HEK293 (cell line): ENCODE data around the gene EHMT1.
"Not testable (repeated sequence)": the region's sequence is repeated elsewhere in the genome, so short reads cannot be mapped to it uniquely, and the experiment has no call there.

ENCODE experiments used
- CTCF ChIA-PET: fragments of 350-600 bp; formaldehyde crosslinking; extraction: SDS; loops from one replicate; lab custom pipeline; 2021; ENCODE audit warnings: antibody characterized with exemption; lab: Yijun Ruan, JAX
- POLR2A ChIA-PET: fragments of 300-600 bp; formaldehyde crosslinking; extraction: SDS; loops from one replicate; lab custom pipeline; 2020; ENCODE audit warnings: antibody characterized with exemption, inconsistent platforms; lab: Yijun Ruan, JAX
- H3K27ac ChIP-seq: fragments of 200-500 bp; sonication (Bioruptor generic); 2 replicates; pipeline ENCODE4 v1.5.1; 2014; ENCODE audit warnings: low read depth, low read length, control low read depth, inconsistent platforms; ENCODE audit errors: extremely low read depth
- H3K36me3 ChIP-seq, 2 experiments: fragments of 200-500 bp in 1 of 2; sonication (Bioruptor generic) in 1 of 2; 1 replicate in 1 of 2; 2 replicates in 1 of 2; pipeline ENCODE4 v1.5.1; 2014 to 2017; ENCODE audit warnings: inconsistent platforms in 2 of 2, low read length in 2 of 2; ENCODE audit not compliant: control insufficient read depth in 2 of 2, insufficient read depth in 1 of 2
- H3K4me1 ChIP-seq: fragments of 200-500 bp; sonication (Bioruptor generic); 2 replicates; pipeline ENCODE4 v1.5.1; 2014; ENCODE audit warnings: mild to moderate bottlenecking, low read length, inconsistent platforms; ENCODE audit not compliant: control insufficient read depth, insufficient read depth
- H3K4me3 ChIP-seq: 2 replicates; pipeline ENCODE4 v1.5.1; 2011; ENCODE audit warnings: low read depth, mild to moderate bottlenecking, control low read depth, low read length, moderate library complexity
- H3K9me3 ChIP-seq: fragments of 200-500 bp; sonication (Bioruptor generic); 2 replicates; pipeline ENCODE4 v1.5.1; 2014; ENCODE audit warnings: low read depth, low read length, inconsistent platforms; ENCODE audit not compliant: control insufficient read depth, insufficient read depth
- HOXC10 ChIP-seq: sonication (generic); formaldehyde crosslinking; IDR thresholded peaks from 2 replicates; pipeline ENCODE4 v1.8.1; 2023; ENCODE audit warnings: mild to moderate bottlenecking, missing genetic modification reagents
- HOXD13 ChIP-seq: sonication (generic); formaldehyde crosslinking; IDR thresholded peaks from 2 replicates; pipeline ENCODE4 v1.8.0; 2022; ENCODE audit warnings: missing genetic modification reagents, borderline replicate concordance
- KLF1 ChIP-seq: fragments of 450-650 bp; formaldehyde crosslinking; IDR thresholded peaks from 2 replicates; pipeline ENCODE4 v1.5.1; 2016; ENCODE audit warnings: missing biosample characterization, missing genetic modification characterization
- KLF17 ChIP-seq: fragments of 450-650 bp; formaldehyde crosslinking; IDR thresholded peaks from 2 replicates; pipeline ENCODE4 v1.5.1; 2016; ENCODE audit warnings: missing biosample characterization, missing genetic modification characterization
- MEIS1 ChIP-seq: sonication (generic); formaldehyde crosslinking; IDR thresholded peaks from 2 replicates; pipeline ENCODE4 v1.8.1; 2022; ENCODE audit warnings: missing genetic modification reagents, mild to moderate bottlenecking, borderline replicate concordance
- OSR2 ChIP-seq: fragments of 450-650 bp; formaldehyde crosslinking; IDR thresholded peaks from 2 replicates; pipeline ENCODE4 v1.5.1; 2016; ENCODE audit warnings: missing biosample characterization, missing genetic modification characterization
- SCRT1 ChIP-seq: fragments of 450-650 bp; formaldehyde crosslinking; IDR thresholded peaks from 2 replicates; pipeline ENCODE4 v1.5.1; 2016; ENCODE audit warnings: missing biosample characterization, missing genetic modification characterization, borderline replicate concordance
- SP7 ChIP-seq: fragments of 450-650 bp; formaldehyde crosslinking; IDR thresholded peaks from 2 replicates; pipeline ENCODE4 v1.5.1; 2016; ENCODE audit warnings: missing biosample characterization, missing genetic modification characterization
- ZBTB8A ChIP-seq: fragments of 450-650 bp; formaldehyde crosslinking; IDR thresholded peaks from 2 replicates; pipeline ENCODE4 v1.5.1; 2016; ENCODE audit warnings: missing biosample characterization, missing genetic modification characterization
- ZFP3 ChIP-seq: fragments of 450-650 bp; formaldehyde crosslinking; IDR thresholded peaks from 2 replicates; pipeline ENCODE4 v1.5.1; 2016; ENCODE audit warnings: low read depth, missing biosample characterization, missing genetic modification characterization
- ZNF112 ChIP-seq: fragments of 450-650 bp; formaldehyde crosslinking; IDR thresholded peaks from 2 replicates; pipeline ENCODE4 v1.5.0; 2017; ENCODE audit warnings: missing biosample characterization, missing genetic modification characterization
- ZNF133 ChIP-seq: fragments of 450-650 bp; formaldehyde crosslinking; IDR thresholded peaks from 2 replicates; pipeline ENCODE4 v1.5.1; 2016; ENCODE audit warnings: missing biosample characterization, missing genetic modification characterization
- ZNF16 ChIP-seq: fragments of 450-650 bp; formaldehyde crosslinking; IDR thresholded peaks from 2 replicates; pipeline ENCODE4 v1.5.1; 2016; ENCODE audit warnings: low read depth, missing biosample characterization, missing genetic modification characterization
- ZNF19 ChIP-seq: fragments of 450-650 bp; formaldehyde crosslinking; IDR thresholded peaks from 2 replicates; pipeline ENCODE4; 2016; ENCODE audit warnings: missing biosample characterization, missing genetic modification characterization, low read depth
- ZNF302 ChIP-seq: fragments of 450-650 bp; formaldehyde crosslinking; IDR thresholded peaks from 2 replicates; pipeline ENCODE4 v1.5.1; 2016; ENCODE audit warnings: missing biosample characterization, missing genetic modification characterization, low read depth
- ZNF335 ChIP-seq: fragments of 450-650 bp; formaldehyde crosslinking; conservative IDR thresholded peaks from 2 replicates; pipeline ENCODE4 v1.5.1; 2016; ENCODE audit warnings: missing biosample characterization, missing genetic modification characterization
- ZNF398 ChIP-seq: fragments of 450-650 bp; formaldehyde crosslinking; IDR thresholded peaks from 2 replicates; pipeline ENCODE4 v1.5.1; 2017; ENCODE audit warnings: missing biosample characterization, missing genetic modification characterization
- ZNF416 ChIP-seq: fragments of 450-650 bp; formaldehyde crosslinking; IDR thresholded peaks from 2 replicates; pipeline ENCODE4 v1.5.1; 2016; ENCODE audit warnings: missing biosample characterization, missing genetic modification characterization
- ZNF488 ChIP-seq: fragments of 450-650 bp; formaldehyde crosslinking; IDR thresholded peaks from 2 replicates; pipeline ENCODE4 v1.5.1; 2016; ENCODE audit warnings: missing biosample characterization, missing genetic modification characterization
- ZNF514 ChIP-seq: fragments of 450-650 bp; formaldehyde crosslinking; IDR thresholded peaks from 2 replicates; pipeline ENCODE4 v1.5.1; 2016; ENCODE audit warnings: missing biosample characterization, missing genetic modification characterization
- ZNF560 ChIP-seq: fragments of 450-650 bp; formaldehyde crosslinking; IDR thresholded peaks from 2 replicates; pipeline ENCODE4 v1.5.1; 2017; ENCODE audit warnings: missing biosample characterization, missing genetic modification characterization, borderline replicate concordance
- ZNF623 ChIP-seq: fragments of 450-650 bp; formaldehyde crosslinking; IDR thresholded peaks from 2 replicates; pipeline ENCODE4 v1.5.1; 2016; ENCODE audit warnings: missing biosample characterization, missing genetic modification characterization
- ZNF639 ChIP-seq: fragments of 450-650 bp; formaldehyde crosslinking; IDR thresholded peaks from 2 replicates; pipeline ENCODE4 v1.5.1; 2016; ENCODE audit warnings: missing biosample characterization, missing genetic modification characterization
- ZNF654 ChIP-seq: fragments of 450-650 bp; formaldehyde crosslinking; IDR thresholded peaks from 2 replicates; pipeline ENCODE4 v1.5.1; 2016; ENCODE audit warnings: low read depth, missing biosample characterization, missing genetic modification characterization
- ZNF830 ChIP-seq: fragments of 450-650 bp; IDR thresholded peaks from 2 replicates; pipeline ENCODE4 v1.5.0; 2018; ENCODE audit warnings: missing biosample characterization, missing genetic modification characterization, low read depth, mild to moderate bottlenecking, moderate library complexity
- ZSCAN16 ChIP-seq: fragments of 450-650 bp; formaldehyde crosslinking; IDR thresholded peaks from 2 replicates; pipeline ENCODE4 v1.5.1; 2016; ENCODE audit warnings: missing biosample characterization, missing genetic modification characterization
- ZXDB ChIP-seq: fragments of 450-650 bp; formaldehyde crosslinking; IDR thresholded peaks from 2 replicates; pipeline ENCODE4 v1.5.1; 2016; ENCODE audit warnings: missing biosample characterization, missing genetic modification characterization

The EHMT1 gene

GRCh38 chr9:137809040-137809576 lies 190.3 kb downstream of the EHMT1 start:
- POLR2A ChIA-PET = no interaction called here
- Histone ChIP-seq H3K4me1 (no peaks in the 10 kb centered on the region), H3K36me3 (peaks cover 0 to 43% of the 10 kb centered on the region in 2 experiments), H3K27ac (no peak overlapping the region), H3K4me3 (no peak overlapping the region), H3K9me3 (no peaks in the 10 kb centered on the region)
- TF ChIP-seq ZNF416 (tag by site-specific recombination) = no peak
- TF ChIP-seq SCRT1 = no peak
- no peak for TF ChIP-seq ZNF398
- no peak for TF ChIP-seq MEIS1 (CRISPR knock-in tag)
- no peak for TF ChIP-seq ZNF623 (tag by site-specific recombination)
- TF ChIP-seq SP7 (tag by site-specific recombination) = no peak
- TF ChIP-seq HOXC10 = no peak
- TF ChIP-seq ZNF514 (tag by site-specific recombination) = no peak
- TF ChIP-seq ZXDB (tag by site-specific recombination) = no peak
- TF ChIP-seq KLF1 (tag by site-specific recombination) = no peak
- no peak for TF ChIP-seq ZNF639 (tag by site-specific recombination)
- CTCF ChIA-PET = interaction anchor here (0.6 kb wide), 1 partner anchor 44 kb away, joined by 4 read pairs; no protein-coding TSS in a partner anchor

GRCh38 chr9:137809726-137810450 lies 191.1 kb downstream of the EHMT1 start:
- H3K4me1 ChIP-seq, H3K27ac ChIP-seq, H3K4me3 ChIP-seq, H3K9me3 ChIP-seq, CTCF ChIA-PET, POLR2A ChIA-PET: not testable (repeated sequence)
- H3K36me3 ChIP-seq = peaks cover 0 to 46% of the 10 kb centered on the region in 2 experiments

GRCh38 chr9:137811283-137811870 lies 192.6 kb downstream of the EHMT1 start:
- H3K4me1 ChIP-seq = no peaks in the 10 kb centered on the region
- no peak overlapping the region for H3K27ac ChIP-seq
- H3K9me3 ChIP-seq = no peaks in the 10 kb centered on the region
- peaks cover 0 to 56% of the 10 kb centered on the region in 2 experiments; a peak in 2 of 3 replicates for H3K36me3 ChIP-seq
- no peak overlapping the region for H3K4me3 ChIP-seq
- POLR2A ChIA-PET = interaction anchor here (0.6 kb wide), 1 partner anchor 261 kb away, joined by 7 read pairs; the partner anchor contains the start of gene PNPLA7
- CTCF ChIA-PET = no interaction called here
- TF ChIP-seq ZNF112 (tag by site-specific recombination) (no peak), ZNF654 (tag by site-specific recombination) (no peak), ZNF830 (tag by site-specific recombination) (no peak), KLF17 (no peak), ZSCAN16 (no peak), ZNF19 (no peak), ZNF488 (no peak), ZFP3 (tag by site-specific recombination) (no peak), ZNF560 (tag by site-specific recombination) (no peak), OSR2 (no peak), ZNF623 (tag by site-specific recombination) (no peak), ZBTB8A (tag by site-specific recombination) (no peak), ZNF16 (tag by site-specific recombination) (no peak), HOXD13 (CRISPR knock-in tag) (no peak), ZNF335 (no peak), ZNF133 (no peak), ZNF302 (no peak)
